ENCODE measurements around the gene PCBP2.
"Not testable (repeated sequence)": the region's sequence is repeated elsewhere in the genome, so short reads cannot be mapped to it uniquely, and the experiment has no call there.

DNA sequence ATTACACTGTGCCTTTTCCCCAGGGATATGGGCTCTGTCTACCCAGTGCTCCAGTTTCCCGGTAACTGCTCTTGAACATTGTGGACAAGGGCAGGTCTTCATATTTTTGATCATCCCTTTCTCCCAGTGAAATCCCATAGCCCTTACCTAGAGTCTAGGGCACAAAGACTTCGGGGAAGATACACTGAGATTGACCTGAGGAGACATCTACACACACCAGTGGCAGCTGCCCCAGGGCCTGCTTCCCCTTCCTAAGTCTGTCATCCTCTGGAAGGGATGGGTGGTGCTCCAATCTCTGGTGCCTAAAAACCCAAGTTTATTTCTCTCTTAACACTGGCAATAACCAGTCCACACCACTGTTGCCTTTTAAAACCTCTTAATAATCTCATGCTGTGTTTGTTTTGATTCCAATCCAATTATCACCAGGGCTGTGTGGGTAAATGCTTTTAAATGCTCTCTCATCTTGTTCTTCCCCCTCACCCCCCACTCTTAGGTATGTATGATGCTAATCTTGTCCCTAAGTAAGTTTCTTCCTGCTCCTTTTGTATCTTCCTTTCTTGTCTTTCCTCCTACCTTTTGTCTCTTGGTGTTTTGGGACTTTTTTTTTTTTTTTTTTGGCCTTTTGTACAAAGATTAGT is 36.0 kb upstream of the PCBP2 start:
- TF ChIP-seq, protein P1, sequence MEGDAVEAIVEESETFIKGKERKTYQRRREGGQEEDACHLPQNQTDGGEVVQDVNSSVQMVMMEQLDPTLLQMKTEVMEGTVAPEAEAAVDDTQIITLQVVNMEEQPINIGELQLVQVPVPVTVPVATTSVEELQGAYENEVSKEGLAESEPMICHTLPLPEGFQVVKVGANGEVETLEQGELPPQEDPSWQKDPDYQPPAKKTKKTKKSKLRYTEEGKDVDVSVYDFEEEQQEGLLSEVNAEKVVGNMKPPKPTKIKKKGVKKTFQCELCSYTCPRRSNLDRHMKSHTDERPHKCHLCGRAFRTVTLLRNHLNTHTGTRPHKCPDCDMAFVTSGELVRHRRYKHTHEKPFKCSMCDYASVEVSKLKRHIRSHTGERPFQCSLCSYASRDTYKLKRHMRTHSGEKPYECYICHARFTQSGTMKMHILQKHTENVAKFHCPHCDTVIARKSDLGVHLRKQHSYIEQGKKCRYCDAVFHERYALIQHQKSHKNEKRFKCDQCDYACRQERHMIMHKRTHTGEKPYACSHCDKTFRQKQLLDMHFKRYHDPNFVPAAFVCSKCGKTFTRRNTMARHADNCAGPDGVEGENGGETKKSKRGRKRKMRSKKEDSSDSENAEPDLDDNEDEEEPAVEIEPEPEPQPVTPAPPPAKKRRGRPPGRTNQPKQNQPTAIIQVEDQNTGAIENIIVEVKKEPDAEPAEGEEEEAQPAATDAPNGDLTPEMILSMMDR (IDR thresholded peaks at IDR 0.05) = not testable (repeated sequence)
- not testable (repeated sequence) for TF ChIP-seq EP300, POLR2A (IDR thresholded peaks at IDR 0.05)

All from tibial nerve (tissue), 4 donors.